ENCODE measurements around the gene GPR75. TPM values are rescaled to one million over a fixed set of nuclear protein-coding genes. Genes with fewer than 3 reads are reported as not detected.

GPR75 gene
- total RNA-seq, 1 experiment from 2014 or later = 2.5 TPM

DNA sequence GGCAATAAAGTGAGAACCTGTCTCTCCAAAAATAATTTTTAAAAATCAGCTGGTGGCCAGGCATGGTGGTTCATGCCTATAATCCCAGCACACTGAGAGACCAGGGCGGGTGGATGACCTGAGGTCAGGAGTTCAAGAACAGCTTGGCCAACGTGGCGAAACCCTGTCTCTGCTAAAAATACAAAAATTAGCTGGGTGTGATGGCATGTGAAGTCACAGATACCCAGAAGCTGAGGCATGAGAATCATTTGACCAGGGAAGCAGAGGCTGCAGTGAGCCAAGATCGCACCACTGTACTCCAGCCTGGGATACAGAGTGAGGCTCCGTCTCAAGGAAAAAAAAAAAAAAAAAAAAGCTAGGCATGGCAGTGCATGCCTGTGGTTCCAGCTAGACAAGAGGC is 7.4 kb upstream of the GPR75 start:
- no TSS peak for BruUV-seq (replicated peaks)

GRCh38 chr2:53865962-53866361 is 6.2 kb upstream of the GPR75 start:
- no TSS peak for BruUV-seq (replicated peaks)

More for the DNA sequence above, 7.4 kb upstream of the GPR75 start:
- no peak overlapping the region for H3K27ac ChIP-seq (ENCODE audit: low read length)
- in situ Hi-C loops (cut with HindIII; ENCODE audit: low pct_unique_long_range_greater_than_20kb, low sequenced_read_pairs) (no loop called here), intact Hi-C loops (cut with micrococcal nuclease; ENCODE audit: unreplicated experiment) (no loop called here)
- DNase-seq (ENCODE audit: low read depth, low spot score) (no peak), ATAC-seq (no peak)
- no peaks in the 10 kb centered on the region for H3K4me1 ChIP-seq (ENCODE audit: control insufficient read depth, insufficient read depth, low read length)
- no peak overlapping the region for H3K4me3 ChIP-seq (ENCODE audit: low read depth in 2 of 2, low read length in 2 of 2)
- no peaks in the 10 kb centered on the region for H3K27me3 ChIP-seq (ENCODE audit: control insufficient read depth, insufficient read depth, low read length)
- TF ChIP-seq CTCF (IDR thresholded peaks at IDR 0.05) (no peak), SIN3A (IDR thresholded peaks at IDR 0.05; ENCODE audit: borderline replicate concordance, insufficient read depth, low read depth, low read length) (no peak)
- H3K36me3 ChIP-seq (ENCODE audit: control insufficient read depth, insufficient read depth, low read length) = peaks cover 17% of the 10 kb centered on the region
- POLR2A ChIA-PET = interaction anchor here (0.6 kb wide), 2 partner anchors 55 to 139 kb away, joined by 4 read pairs; no protein-coding TSS in a partner anchor
- CTCF ChIA-PET = interaction anchor here (0.6 kb wide), 1 partner anchor 285 kb away, joined by 4 read pairs; no protein-coding TSS in a partner anchor
- H3K9me3 ChIP-seq (ENCODE audit: control insufficient read depth, insufficient read depth, low read depth, low read length) = no peaks in the 10 kb centered on the region

More at GRCh38 chr2:53865962-53866361, 6.2 kb upstream of the GPR75 start:
- no peaks in the 10 kb centered on the region for H3K27me3 ChIP-seq (ENCODE audit: control insufficient read depth, insufficient read depth, low read length)
- in situ Hi-C loops (cut with HindIII; ENCODE audit: low pct_unique_long_range_greater_than_20kb, low sequenced_read_pairs) (no loop called here), intact Hi-C loops (cut with micrococcal nuclease; ENCODE audit: unreplicated experiment) (no loop called here)
- no peak overlapping the region for H3K27ac ChIP-seq (ENCODE audit: low read length)
- ChIA-PET CTCF (no interaction called here), POLR2A (no interaction called here)
- no peaks in the 10 kb centered on the region for H3K9me3 ChIP-seq (ENCODE audit: control insufficient read depth, insufficient read depth, low read depth, low read length)
- DNase-seq (ENCODE audit: low read depth, low spot score) (no peak), ATAC-seq (no peak)
- TF ChIP-seq TCF7L2 (IDR thresholded peaks at IDR 0.05; ENCODE audit: low read depth, low read length) (no peak), CTCF (IDR thresholded peaks at IDR 0.05) (no peak), SIN3A (IDR thresholded peaks at IDR 0.05; ENCODE audit: borderline replicate concordance, insufficient read depth, low read depth, low read length) (no peak), POLR2AphosphoS5 (IDR thresholded peaks at IDR 0.05; ENCODE audit: low read depth, low read length) (no peak)
- TF ChIP-seq, protein P1, sequence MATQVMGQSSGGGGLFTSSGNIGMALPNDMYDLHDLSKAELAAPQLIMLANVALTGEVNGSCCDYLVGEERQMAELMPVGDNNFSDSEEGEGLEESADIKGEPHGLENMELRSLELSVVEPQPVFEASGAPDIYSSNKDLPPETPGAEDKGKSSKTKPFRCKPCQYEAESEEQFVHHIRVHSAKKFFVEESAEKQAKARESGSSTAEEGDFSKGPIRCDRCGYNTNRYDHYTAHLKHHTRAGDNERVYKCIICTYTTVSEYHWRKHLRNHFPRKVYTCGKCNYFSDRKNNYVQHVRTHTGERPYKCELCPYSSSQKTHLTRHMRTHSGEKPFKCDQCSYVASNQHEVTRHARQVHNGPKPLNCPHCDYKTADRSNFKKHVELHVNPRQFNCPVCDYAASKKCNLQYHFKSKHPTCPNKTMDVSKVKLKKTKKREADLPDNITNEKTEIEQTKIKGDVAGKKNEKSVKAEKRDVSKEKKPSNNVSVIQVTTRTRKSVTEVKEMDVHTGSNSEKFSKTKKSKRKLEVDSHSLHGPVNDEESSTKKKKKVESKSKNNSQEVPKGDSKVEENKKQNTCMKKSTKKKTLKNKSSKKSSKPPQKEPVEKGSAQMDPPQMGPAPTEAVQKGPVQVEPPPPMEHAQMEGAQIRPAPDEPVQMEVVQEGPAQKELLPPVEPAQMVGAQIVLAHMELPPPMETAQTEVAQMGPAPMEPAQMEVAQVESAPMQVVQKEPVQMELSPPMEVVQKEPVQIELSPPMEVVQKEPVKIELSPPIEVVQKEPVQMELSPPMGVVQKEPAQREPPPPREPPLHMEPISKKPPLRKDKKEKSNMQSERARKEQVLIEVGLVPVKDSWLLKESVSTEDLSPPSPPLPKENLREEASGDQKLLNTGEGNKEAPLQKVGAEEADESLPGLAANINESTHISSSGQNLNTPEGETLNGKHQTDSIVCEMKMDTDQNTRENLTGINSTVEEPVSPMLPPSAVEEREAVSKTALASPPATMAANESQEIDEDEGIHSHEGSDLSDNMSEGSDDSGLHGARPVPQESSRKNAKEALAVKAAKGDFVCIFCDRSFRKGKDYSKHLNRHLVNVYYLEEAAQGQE (IDR thresholded peaks at IDR 0.05; ENCODE audit: insufficient read depth in 1 of 2, low read depth in 2 of 2, low read length in 1 of 2) = no peak
- no peak overlapping the region for H3K4me3 ChIP-seq (ENCODE audit: low read depth in 2 of 2, low read length in 2 of 2)
- no peaks in the 10 kb centered on the region for H3K4me1 ChIP-seq (ENCODE audit: control insufficient read depth, insufficient read depth, low read length)
- peaks cover 17% of the 10 kb centered on the region for H3K36me3 ChIP-seq (ENCODE audit: control insufficient read depth, insufficient read depth, low read length)
